Astrocyte (in vitro differentiated cells and primary cell): ENCODE results near the gene GALNT2. TPM values are rescaled to one million over a fixed set of nuclear protein-coding genes. Genes with fewer than 3 reads are reported as not detected.

Experiments
- DNase-seq: peaks from one replicate; pipeline ENCODE4 v3.0.0-alpha.2; 2010; ENCODE audit warnings: low read depth
- FAIRE-seq: peaks from 2 replicates; lab custom pipeline; 2011; peaks lifted over from hg19 to GRCh38; lab: Jason Lieb, UNC
- H2AFZ ChIP-seq: 2 replicates; pipeline ENCODE4 v1.6.0; 2012; ENCODE audit warnings: low read depth, low read length, inconsistent platforms
- H3K27ac ChIP-seq: 2 replicates; pipeline ENCODE4 v1.5.1; 2011; ENCODE audit warnings: low read depth, low read length, inconsistent platforms
- H3K27me3 ChIP-seq: 2 replicates; pipeline ENCODE4 v1.6.0; 2011; ENCODE audit warnings: low read length, inconsistent platforms; ENCODE audit not compliant: insufficient read depth
- H3K36me3 ChIP-seq: 2 replicates; pipeline ENCODE4 v1.5.1; 2011; ENCODE audit warnings: low read length, inconsistent platforms; ENCODE audit not compliant: insufficient read depth
- H3K4me1 ChIP-seq: 2 replicates; pipeline ENCODE4 v1.5.1; 2011; ENCODE audit warnings: low read length, inconsistent platforms; ENCODE audit not compliant: insufficient read depth
- H3K4me2 ChIP-seq: 2 replicates; pipeline ENCODE4 v1.6.0; 2012; ENCODE audit warnings: low read length, inconsistent platforms
- H3K4me3 ChIP-seq: 2 replicates; pipeline ENCODE4 v1.5.1; 2011; ENCODE audit warnings: low read depth, mild to moderate bottlenecking, low read length, inconsistent platforms; ENCODE audit not compliant: insufficient read depth
- H3K79me2 ChIP-seq: 2 replicates; pipeline ENCODE4 v1.6.0; 2012; ENCODE audit warnings: mild to moderate bottlenecking, low read length, inconsistent platforms; ENCODE audit not compliant: insufficient read depth
- H3K9ac ChIP-seq: 2 replicates; pipeline ENCODE4 v1.6.0; 2012; ENCODE audit warnings: mild to moderate bottlenecking, low read length, inconsistent platforms
- H3K9me3 ChIP-seq: 2 replicates; pipeline ENCODE4 v1.5.1; 2012; ENCODE audit warnings: low read depth, mild to moderate bottlenecking, low read length, inconsistent platforms; ENCODE audit not compliant: insufficient read depth
- H4K20me1 ChIP-seq: 2 replicates; pipeline ENCODE4 v1.6.0; 2012; ENCODE audit warnings: low read length, inconsistent platforms; ENCODE audit not compliant: insufficient read depth
- H3K27ac Mint-ChIP-seq: one replicate; pipeline ENCODE4 v1.8.0; 2021; ENCODE audit warnings: mild to moderate bottlenecking, mixed read lengths; ENCODE audit not compliant: unreplicated experiment
- H3K27me3 Mint-ChIP-seq: one replicate; pipeline ENCODE4 v1.8.0; 2021; ENCODE audit warnings: low read depth, mixed read lengths; ENCODE audit not compliant: unreplicated experiment
- H3K36me3 Mint-ChIP-seq: one replicate; pipeline ENCODE4 v1.8.0; 2021; ENCODE audit warnings: low read depth, mixed read lengths; ENCODE audit not compliant: unreplicated experiment
- H3K4me1 Mint-ChIP-seq: one replicate; pipeline ENCODE4 v1.8.0; 2021; ENCODE audit warnings: low read depth, mixed read lengths; ENCODE audit not compliant: unreplicated experiment
- H3K4me3 Mint-ChIP-seq: one replicate; pipeline ENCODE4 v1.8.0; 2021; ENCODE audit warnings: mild to moderate bottlenecking, moderate library complexity, mixed read lengths; ENCODE audit not compliant: unreplicated experiment
- H3K9me3 Mint-ChIP-seq: one replicate; pipeline ENCODE4 v1.8.0; 2021; ENCODE audit warnings: mild to moderate bottlenecking, mixed read lengths; ENCODE audit not compliant: unreplicated experiment
- CTCF ChIP-seq: IDR thresholded peaks from 2 replicates; pipeline ENCODE4 v1.5.1; 2011; ENCODE audit warnings: low read depth, mild to moderate bottlenecking, inconsistent platforms, low read length, moderate library complexity; ENCODE audit not compliant: insufficient read depth
- EZH2 ChIP-seq: IDR thresholded peaks from 2 replicates; pipeline ENCODE4 v1.6.1; 2012; ENCODE audit warnings: mild to moderate bottlenecking, low read length, inconsistent platforms; ENCODE audit not compliant: insufficient read depth
- total RNA-seq: library from RNA; stranded (reverse); gene quantifications from 2 replicates; pipeline ENCODE4 v1.2.1, GENCODE V29; 2021

The GALNT2 gene
- total RNA-seq, 1 donor from 2014 or later = 507 TPM

DNA sequence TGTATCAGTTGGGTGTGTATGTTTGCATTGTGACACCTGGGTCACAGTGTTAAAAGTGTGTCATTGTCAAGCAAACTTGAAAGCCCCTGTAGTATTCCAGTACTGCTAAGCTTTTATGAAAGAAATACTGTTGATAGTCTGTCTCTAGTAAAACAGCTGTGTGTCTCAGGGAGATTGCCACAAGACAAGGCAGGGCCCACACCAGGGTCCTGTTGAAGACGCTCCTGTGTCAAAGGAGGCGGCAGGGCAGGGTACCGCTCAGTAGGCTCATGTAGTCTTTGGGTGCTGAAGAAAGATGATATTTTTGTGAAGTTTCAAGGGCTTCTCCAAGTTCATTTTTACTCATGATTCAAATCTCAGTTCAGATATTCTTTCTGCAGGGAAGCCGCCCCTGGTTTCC is 132.5 kb downstream of the GALNT2 start:
- peaks cover 80% of the 10 kb centered on the region for H4K20me1 ChIP-seq
- no peak for DNase-seq

GRCh38 chr1:230200276-230200675 is 133.2 kb downstream of the GALNT2 start:
- peaks cover 28% of the 10 kb centered on the region for H3K36me3 Mint-ChIP-seq
- no peak overlapping the region for H3K9ac ChIP-seq
- no peak overlapping the region for H2AFZ ChIP-seq
- H3K27me3 ChIP-seq = no peaks in the 10 kb centered on the region
- no peak overlapping the region for H3K4me3 Mint-ChIP-seq
- H3K9me3 ChIP-seq = no peaks in the 10 kb centered on the region
- no peak overlapping the region for H3K27ac Mint-ChIP-seq
- DNase-seq = no peak
- FAIRE-seq = no peak
- H3K36me3 ChIP-seq = peaks cover 3% of the 10 kb centered on the region
- H3K4me3 ChIP-seq = no peak overlapping the region
- H3K79me2 ChIP-seq = peaks cover 43% of the 10 kb centered on the region
- peaks cover under 1% of the 10 kb centered on the region for H3K4me1 ChIP-seq
- peaks cover 35% of the 10 kb centered on the region for H3K4me1 Mint-ChIP-seq
- no peak overlapping the region for H3K27ac ChIP-seq
- no peaks in the 10 kb centered on the region for H3K27me3 Mint-ChIP-seq
- TF ChIP-seq CTCF (no peak), EZH2 (no peak)
- peaks cover 80% of the 10 kb centered on the region for H4K20me1 ChIP-seq
- no peak overlapping the region for H3K4me2 ChIP-seq
- no peaks in the 10 kb centered on the region for H3K9me3 Mint-ChIP-seq

More for the DNA sequence above, 132.5 kb downstream of the GALNT2 start:
- Mint-ChIP-seq H3K9me3 (no peaks in the 10 kb centered on the region), H3K36me3 (peaks cover 24% of the 10 kb centered on the region), H3K27ac (no peak overlapping the region), H3K4me1 (peaks cover 36% of the 10 kb centered on the region), H3K4me3 (no peak overlapping the region), H3K27me3 (no peaks in the 10 kb centered on the region)
- Histone ChIP-seq H3K4me1 (no peaks in the 10 kb centered on the region), H2AFZ (no peak overlapping the region), H3K27ac (no peak overlapping the region), H3K4me3 (no peak overlapping the region), H3K9ac (no peak overlapping the region), H3K9me3 (no peaks in the 10 kb centered on the region), H3K36me3 (peaks cover 3% of the 10 kb centered on the region), H3K79me2 (peaks cover 47% of the 10 kb centered on the region), H3K4me2 (no peak overlapping the region), H3K27me3 (no peaks in the 10 kb centered on the region)
- no peak for FAIRE-seq
- TF ChIP-seq EZH2 = no peak
- no peak for TF ChIP-seq CTCF

DNA sequence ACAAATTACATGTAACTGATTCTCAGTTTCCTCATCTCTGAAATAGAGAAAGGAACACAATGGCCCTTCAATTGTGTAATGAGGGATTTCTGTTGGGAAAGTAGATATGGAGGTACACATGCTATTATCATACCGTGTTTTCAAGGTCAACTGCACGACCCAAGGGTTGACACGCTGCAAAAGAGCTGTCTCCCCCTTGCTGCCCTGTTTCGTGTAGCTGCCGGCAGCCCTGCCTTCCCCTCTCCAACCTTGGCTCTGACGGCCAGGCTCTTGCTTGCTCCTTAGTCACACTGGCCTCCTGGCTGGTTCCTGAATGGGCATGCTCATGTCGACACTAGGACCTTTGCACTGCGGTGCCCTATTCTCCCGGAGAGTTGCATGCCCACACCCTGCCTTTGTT is 134.4 kb downstream of the GALNT2 start:
- Histone ChIP-seq H3K9ac (no peak overlapping the region), H2AFZ (no peak overlapping the region), H3K36me3 (peaks cover 3% of the 10 kb centered on the region), H3K4me2 (no peak overlapping the region), H3K27ac (no peak overlapping the region), H3K4me1 (peaks cover 8% of the 10 kb centered on the region), H3K79me2 (peaks cover 32% of the 10 kb centered on the region), H3K4me3 (no peak overlapping the region), H3K9me3 (no peaks in the 10 kb centered on the region), H4K20me1 (peaks cover 78% of the 10 kb centered on the region), H3K27me3 (no peaks in the 10 kb centered on the region)
- FAIRE-seq (no peak), DNase-seq (no peak)
- H3K27ac Mint-ChIP-seq = no peak overlapping the region
- no peaks in the 10 kb centered on the region for H3K9me3 Mint-ChIP-seq
- TF ChIP-seq CTCF (no peak), EZH2 (no peak)
- H3K4me3 Mint-ChIP-seq = no peak overlapping the region
- H3K4me1 Mint-ChIP-seq = peaks cover 38% of the 10 kb centered on the region
- no peaks in the 10 kb centered on the region for H3K27me3 Mint-ChIP-seq
- H3K36me3 Mint-ChIP-seq = peaks cover 27% of the 10 kb centered on the region
